Panc1 (cell line): ENCODE measurements around the gene POLR2C. TPM values are rescaled to one million over a fixed set of nuclear protein-coding genes. Genes with fewer than 3 reads are reported as not detected.

Experiments used
- ATAC-seq: fragments of 200-7000 bp; cut with Tn5 transposase; 2 replicates; pipeline ENCODE4 v1.9.1; 2020; ENCODE audit warnings: mild to moderate bottlenecking, moderate library complexity
- BruUV-seq: library from RNA; stranded (reverse); fragments of 400-500 nt; replicated peaks from 2 replicates; lab custom pipeline; 2021; lab: Mats Ljungman, UMichigan
- CTCF ChIA-PET: fragments of 300-600 bp; sonication (Branson Sonifier 250); formaldehyde crosslinking; loops from one replicate; lab custom pipeline; 2022; ENCODE audit warnings: antibody characterized with exemption; lab: Charles Lee
- POLR2A ChIA-PET: fragments of 300-600 bp; sonication (Branson Sonifier 250); formaldehyde crosslinking; loops from one replicate; lab custom pipeline; 2022; ENCODE audit warnings: antibody characterized with exemption; lab: Charles Lee
- DNase-seq: peaks from one replicate; pipeline ENCODE4 v3.0.0-alpha.2; 2010; ENCODE audit warnings: low read depth, low spot score
- H3K27ac ChIP-seq: 2 replicates; pipeline ENCODE4 v1.5.1; 2011; ENCODE audit warnings: mild to moderate bottlenecking, low read length, inconsistent platforms
- H3K27me3 ChIP-seq: fragments of 200-500 bp; sonication (Bioruptor generic); 2 replicates; pipeline ENCODE4 v1.6.0; 2014; ENCODE audit warnings: low read length, inconsistent platforms; ENCODE audit not compliant: control insufficient read depth, insufficient read depth
- H3K36me3 ChIP-seq: fragments of 200-500 bp; sonication (Bioruptor generic); 2 replicates; pipeline ENCODE4 v1.5.1; 2014; ENCODE audit warnings: inconsistent platforms, mild to moderate bottlenecking, low read length, moderate library complexity; ENCODE audit not compliant: control insufficient read depth, insufficient read depth
- H3K4me1 ChIP-seq: 2 replicates; pipeline ENCODE4 v1.5.1; 2011; ENCODE audit warnings: inconsistent platforms, mild to moderate bottlenecking, low read length, moderate library complexity; ENCODE audit not compliant: control insufficient read depth, insufficient read depth
- H3K4me3 ChIP-seq, 2 experiments: 2 replicates each; pipeline ENCODE4 v1.5.1; 2011 to 2012; ENCODE audit warnings: low read depth in 2 of 2, low read length in 2 of 2, mild to moderate bottlenecking in 2 of 2, inconsistent platforms in 1 of 2, moderate library complexity in 1 of 2
- H3K9me3 ChIP-seq: fragments of 200-500 bp; sonication (Bioruptor generic); 2 replicates; pipeline ENCODE4 v1.5.1; 2014; ENCODE audit warnings: low read depth, mild to moderate bottlenecking, inconsistent platforms, low read length, moderate library complexity; ENCODE audit not compliant: control insufficient read depth, insufficient read depth
- POLR2AphosphoS5 ChIP-seq: IDR thresholded peaks from 2 replicates; pipeline ENCODE4 v1.6.1; 2012; ENCODE audit warnings: mild to moderate bottlenecking, low read depth, low read length, moderate library complexity
- SIN3A ChIP-seq: IDR thresholded peaks from 2 replicates; pipeline ENCODE4 v1.6.1; 2012; ENCODE audit warnings: low read depth, mild to moderate bottlenecking, low read length, moderate library complexity, borderline replicate concordance; ENCODE audit not compliant: insufficient read depth
- TCF7L2 ChIP-seq: IDR thresholded peaks from 2 replicates; pipeline ENCODE4 v1.6.1; 2011; ENCODE audit warnings: mild to moderate bottlenecking, low read depth, low read length, inconsistent platforms
- in situ Hi-C: cut with HindIII; loops from 2 replicates; pipeline ENCODE4 v1.10.0; 2016; ENCODE audit warnings: low sequenced_read_pairs, low pct_unique_long_range_greater_than_20kb
- intact Hi-C: fragments of 100-400 bp; cut with micrococcal nuclease; formaldehyde crosslinking; loops from one replicate; pipeline ENCODE4 v1.10.0; 2022; ENCODE audit not compliant: unreplicated experiment
- total RNA-seq: library from RNA; stranded (reverse); gene quantifications from one replicate; pipeline ENCODE4 v1.2.1, GENCODE V29; 2021; ENCODE audit not compliant: unreplicated experiment
- TF ChIP-seq, protein P1 (sequence below), 2 experiments: IDR thresholded peaks; 2 replicates each; pipeline ENCODE4 v1.6.1; 2011 to 2012; ENCODE audit warnings: low read depth in 2 of 2, control low read depth in 1 of 2, low read length in 1 of 2, mild to moderate bottlenecking in 1 of 2, moderate library complexity in 1 of 2; ENCODE audit not compliant: insufficient read depth in 1 of 2
- TF ChIP-seq, protein P2 (sequence below): fragments of 450-650 bp; IDR thresholded peaks from 2 replicates; pipeline ENCODE4 v1.5.1; 2017; ENCODE audit warnings: mild to moderate bottlenecking

The POLR2C gene
- total RNA-seq, 1 experiment from 2014 or later: 53.9 TPM

DNA sequence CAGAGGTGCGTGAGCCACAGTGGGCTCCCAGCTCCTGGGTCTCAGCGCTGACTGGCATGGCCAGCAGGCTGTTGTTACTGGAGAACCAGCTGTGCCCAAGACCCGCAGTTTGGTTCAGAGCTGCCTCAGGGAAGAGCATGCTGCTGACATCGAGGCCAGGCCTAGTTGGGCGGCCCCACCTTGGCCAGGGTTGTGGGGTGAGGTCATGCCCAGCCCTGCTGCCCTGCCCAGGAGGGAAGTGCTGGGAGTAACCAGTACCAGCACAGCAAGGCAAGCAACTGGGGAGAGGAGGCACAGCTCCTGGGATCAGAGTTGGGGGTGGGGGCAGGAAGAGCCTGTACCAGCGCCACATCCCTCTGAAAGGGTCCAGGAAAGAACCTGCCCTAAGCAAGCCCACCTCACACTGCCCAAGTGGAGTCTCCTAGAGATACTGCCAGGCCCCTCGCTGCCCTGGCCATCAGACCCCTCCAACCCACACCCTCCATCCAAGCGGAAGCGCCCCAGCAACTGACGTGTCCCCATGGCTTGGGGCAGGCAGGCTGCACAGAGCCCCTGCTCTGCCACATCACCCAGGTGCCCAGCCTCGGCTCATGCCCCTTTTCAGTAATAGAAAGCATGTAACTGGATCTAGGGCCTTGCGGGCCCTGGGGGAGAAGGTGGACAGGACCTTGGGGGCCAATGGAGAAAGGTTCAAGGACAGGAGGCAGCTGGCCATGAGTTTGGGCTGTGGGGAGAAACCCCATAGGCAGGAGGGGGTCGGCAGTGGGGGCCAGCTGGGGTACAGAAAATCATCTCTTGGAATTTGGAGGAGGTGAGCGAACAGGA, 22.8 kb downstream of the POLR2C start:
- ATAC-seq (no peak), DNase-seq (no peak)
- Histone ChIP-seq H3K36me3 (no peaks in the 10 kb centered on the region), H3K4me1 (no peaks in the 10 kb centered on the region; the same call in 1 of the 2 replicates), H3K4me3 (peak overlapping the region; percentile 52 to 66), H3K9me3 (no peaks in the 10 kb centered on the region), H3K27ac (no peak overlapping the region), H3K27me3 (no peaks in the 10 kb centered on the region)
- TF ChIP-seq POLR2AphosphoS5: no peak
- TF ChIP-seq, protein P1, sequence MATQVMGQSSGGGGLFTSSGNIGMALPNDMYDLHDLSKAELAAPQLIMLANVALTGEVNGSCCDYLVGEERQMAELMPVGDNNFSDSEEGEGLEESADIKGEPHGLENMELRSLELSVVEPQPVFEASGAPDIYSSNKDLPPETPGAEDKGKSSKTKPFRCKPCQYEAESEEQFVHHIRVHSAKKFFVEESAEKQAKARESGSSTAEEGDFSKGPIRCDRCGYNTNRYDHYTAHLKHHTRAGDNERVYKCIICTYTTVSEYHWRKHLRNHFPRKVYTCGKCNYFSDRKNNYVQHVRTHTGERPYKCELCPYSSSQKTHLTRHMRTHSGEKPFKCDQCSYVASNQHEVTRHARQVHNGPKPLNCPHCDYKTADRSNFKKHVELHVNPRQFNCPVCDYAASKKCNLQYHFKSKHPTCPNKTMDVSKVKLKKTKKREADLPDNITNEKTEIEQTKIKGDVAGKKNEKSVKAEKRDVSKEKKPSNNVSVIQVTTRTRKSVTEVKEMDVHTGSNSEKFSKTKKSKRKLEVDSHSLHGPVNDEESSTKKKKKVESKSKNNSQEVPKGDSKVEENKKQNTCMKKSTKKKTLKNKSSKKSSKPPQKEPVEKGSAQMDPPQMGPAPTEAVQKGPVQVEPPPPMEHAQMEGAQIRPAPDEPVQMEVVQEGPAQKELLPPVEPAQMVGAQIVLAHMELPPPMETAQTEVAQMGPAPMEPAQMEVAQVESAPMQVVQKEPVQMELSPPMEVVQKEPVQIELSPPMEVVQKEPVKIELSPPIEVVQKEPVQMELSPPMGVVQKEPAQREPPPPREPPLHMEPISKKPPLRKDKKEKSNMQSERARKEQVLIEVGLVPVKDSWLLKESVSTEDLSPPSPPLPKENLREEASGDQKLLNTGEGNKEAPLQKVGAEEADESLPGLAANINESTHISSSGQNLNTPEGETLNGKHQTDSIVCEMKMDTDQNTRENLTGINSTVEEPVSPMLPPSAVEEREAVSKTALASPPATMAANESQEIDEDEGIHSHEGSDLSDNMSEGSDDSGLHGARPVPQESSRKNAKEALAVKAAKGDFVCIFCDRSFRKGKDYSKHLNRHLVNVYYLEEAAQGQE (IDR thresholded peaks at IDR 0.05; ENCODE audit: insufficient read depth in 1 of 2, low read depth in 2 of 2, low read length in 1 of 2): no peak
- TF ChIP-seq TCF7L2: no peak
- no peak for TF ChIP-seq SIN3A
- TF ChIP-seq, protein P2, sequence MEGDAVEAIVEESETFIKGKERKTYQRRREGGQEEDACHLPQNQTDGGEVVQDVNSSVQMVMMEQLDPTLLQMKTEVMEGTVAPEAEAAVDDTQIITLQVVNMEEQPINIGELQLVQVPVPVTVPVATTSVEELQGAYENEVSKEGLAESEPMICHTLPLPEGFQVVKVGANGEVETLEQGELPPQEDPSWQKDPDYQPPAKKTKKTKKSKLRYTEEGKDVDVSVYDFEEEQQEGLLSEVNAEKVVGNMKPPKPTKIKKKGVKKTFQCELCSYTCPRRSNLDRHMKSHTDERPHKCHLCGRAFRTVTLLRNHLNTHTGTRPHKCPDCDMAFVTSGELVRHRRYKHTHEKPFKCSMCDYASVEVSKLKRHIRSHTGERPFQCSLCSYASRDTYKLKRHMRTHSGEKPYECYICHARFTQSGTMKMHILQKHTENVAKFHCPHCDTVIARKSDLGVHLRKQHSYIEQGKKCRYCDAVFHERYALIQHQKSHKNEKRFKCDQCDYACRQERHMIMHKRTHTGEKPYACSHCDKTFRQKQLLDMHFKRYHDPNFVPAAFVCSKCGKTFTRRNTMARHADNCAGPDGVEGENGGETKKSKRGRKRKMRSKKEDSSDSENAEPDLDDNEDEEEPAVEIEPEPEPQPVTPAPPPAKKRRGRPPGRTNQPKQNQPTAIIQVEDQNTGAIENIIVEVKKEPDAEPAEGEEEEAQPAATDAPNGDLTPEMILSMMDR: no peak
- intact Hi-C loops (no loop called here), in situ Hi-C loops (no loop called here)
- no TSS peak for BruUV-seq
- ChIA-PET POLR2A (no interaction called here), CTCF (no interaction called here)

DNA sequence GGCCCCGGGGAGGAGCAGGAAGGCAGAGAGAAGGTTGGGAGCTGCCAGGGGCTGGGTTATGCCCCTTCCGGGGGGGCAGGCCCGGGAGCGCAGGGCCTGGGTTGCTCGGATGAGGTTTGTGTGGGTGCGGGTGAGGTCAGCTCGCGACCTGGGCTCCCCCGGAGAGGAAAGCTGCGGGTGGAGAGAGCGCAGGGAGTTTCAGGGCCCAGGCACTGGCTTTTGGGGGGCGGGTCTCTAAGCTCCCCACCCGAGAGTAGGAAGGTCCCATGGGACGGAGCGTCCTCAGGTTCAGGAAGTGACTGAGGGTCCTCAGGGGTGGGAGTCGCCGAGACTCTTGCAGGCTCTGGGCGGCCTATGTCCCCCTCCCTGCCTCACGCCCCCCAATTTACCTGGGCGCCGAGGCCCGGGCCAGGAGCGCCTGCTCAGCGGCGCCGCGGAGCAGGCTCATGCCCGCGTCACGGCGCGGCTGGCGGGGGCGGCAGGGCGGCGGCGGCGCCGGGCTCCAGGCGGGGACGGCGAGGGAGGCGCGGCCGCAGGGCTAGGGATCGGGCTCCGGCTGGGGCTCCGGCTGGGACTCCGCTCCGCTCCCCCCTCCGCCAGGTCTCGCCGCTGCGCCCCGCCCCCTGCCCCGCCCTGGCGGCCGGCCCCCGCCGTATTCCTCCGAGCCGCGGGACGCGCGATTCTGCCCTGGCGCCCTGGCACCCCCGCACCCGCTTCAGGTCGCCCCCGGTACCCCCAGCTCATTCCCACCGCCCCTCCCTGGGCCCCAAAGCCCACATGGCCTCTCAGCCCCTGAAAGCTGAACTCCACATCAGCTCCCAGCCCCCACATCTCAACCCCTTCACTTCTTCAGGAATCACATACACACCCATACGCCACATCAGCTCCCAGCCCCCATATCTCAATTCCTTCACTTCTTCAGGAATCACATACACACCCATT, 23.7 kb downstream of the POLR2C start, which contains the start of gene DOK4:
DOK4 (minus strand) TSS at position 578 of the 942 bp plus-strand sequence. CDS start 6,986 bp downstream, outside the sequence.
- in situ Hi-C loops (no loop called here), intact Hi-C loops (no loop called here)

More for the DNA sequence above, 23.7 kb downstream of the POLR2C start, which contains the start of gene DOK4:
- Histone ChIP-seq H3K4me1 (no peaks in the 10 kb centered on the region), H3K27me3 (no peaks in the 10 kb centered on the region), H3K4me3 (peak within 1 kb of the TSS; percentile 52 to 66), H3K27ac (no peak within 1 kb of the TSS), H3K36me3 (no peaks in the 10 kb centered on the region), H3K9me3 (no peaks in the 10 kb centered on the region)
- CTCF ChIA-PET: no interaction called here
- no peak for TF ChIP-seq POLR2AphosphoS5
- TF ChIP-seq, protein P2: no peak
- no peak for TF ChIP-seq TCF7L2
- TF ChIP-seq, protein P1 (IDR thresholded peaks at IDR 0.05; ENCODE audit: insufficient read depth in 1 of 2, low read depth in 2 of 2, low read length in 1 of 2): no peak
- no peak for TF ChIP-seq SIN3A
- POLR2A ChIA-PET: interaction anchor here (0.6 kb wide), 1 partner anchor 11 kb away, joined by 9 read pairs; no protein-coding TSS in a partner anchor
- DNase-seq (no peak), ATAC-seq (peak; percentile 96)
- BruUV-seq: no TSS peak
